COLO668 (cell line): ENCODE measurements around the gene DHRS12.

ENCODE experiments used
- DNase-seq: peaks from one replicate; lab custom pipeline; 2025; ENCODE audit not compliant: unreplicated experiment; lab: John Stamatoyannopoulos, UW

DHRS12 gene

DNA sequence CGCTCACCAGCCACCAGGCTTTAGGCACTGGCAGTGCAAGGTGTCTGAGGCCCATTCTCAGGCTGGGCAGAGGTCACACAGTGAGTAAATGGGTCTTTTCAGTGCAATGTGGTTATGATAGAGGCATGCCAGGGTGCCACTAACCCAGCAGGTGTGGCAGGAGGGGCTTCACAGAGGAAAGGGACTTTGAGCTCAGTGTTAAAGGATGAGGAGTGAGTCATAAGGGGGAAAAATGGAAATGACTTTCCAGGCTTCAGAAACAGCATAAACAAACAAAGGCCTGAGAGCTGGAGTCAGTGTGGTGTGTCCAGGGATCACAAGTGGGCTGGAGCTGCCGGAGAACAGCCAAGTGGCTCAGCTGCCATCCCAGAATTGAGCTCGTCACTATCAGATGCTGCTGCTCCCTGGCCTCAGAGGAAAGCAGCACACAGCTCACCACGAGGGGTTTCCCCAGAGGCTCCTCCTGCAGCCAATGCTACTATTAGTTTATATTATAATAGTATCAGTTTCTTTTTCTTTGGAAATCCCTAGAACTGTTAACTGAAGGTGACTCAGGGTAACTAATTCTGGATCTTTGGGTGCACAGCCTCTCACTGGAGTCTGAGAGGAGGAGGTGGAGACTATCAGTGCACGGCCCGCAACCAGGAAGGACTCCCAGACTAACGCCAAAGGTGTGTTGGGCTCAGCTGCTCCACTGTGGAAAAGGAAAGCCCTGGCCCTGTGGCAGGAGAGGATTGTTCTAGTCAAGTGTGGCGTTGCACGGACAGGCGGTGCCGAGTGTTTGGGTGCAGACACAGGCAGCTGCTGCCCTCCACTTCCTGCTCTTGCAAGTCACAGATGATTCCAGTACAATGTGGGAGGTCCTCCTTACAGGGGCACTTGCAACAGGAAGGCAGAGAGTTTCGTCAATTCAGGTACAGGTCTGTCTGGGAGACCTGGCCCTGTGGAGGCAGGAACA is 39.5 kb downstream of the DHRS12 start:
- DNase-seq: peak; percentile 98

DNA sequence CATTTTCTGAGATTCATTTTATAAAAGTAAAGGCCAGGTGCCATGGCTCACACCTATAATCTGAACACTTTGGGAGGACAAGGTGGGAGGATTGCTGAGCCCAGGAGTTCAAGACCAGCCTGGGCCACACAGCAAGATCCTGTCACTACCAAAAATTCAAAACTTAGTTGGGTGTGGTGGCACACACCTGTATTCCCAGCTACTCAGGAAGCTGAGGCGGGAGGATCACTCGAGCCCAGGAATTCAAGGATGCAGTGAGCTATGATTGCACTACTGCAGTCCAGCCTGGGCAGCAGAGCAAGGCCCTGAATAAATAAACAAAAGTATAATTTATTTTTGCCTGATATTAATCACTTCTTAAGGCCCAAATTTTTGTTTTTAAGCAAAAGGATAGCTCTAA is 40.5 kb downstream of the DHRS12 start:
- DNase-seq: no peak

DNA sequence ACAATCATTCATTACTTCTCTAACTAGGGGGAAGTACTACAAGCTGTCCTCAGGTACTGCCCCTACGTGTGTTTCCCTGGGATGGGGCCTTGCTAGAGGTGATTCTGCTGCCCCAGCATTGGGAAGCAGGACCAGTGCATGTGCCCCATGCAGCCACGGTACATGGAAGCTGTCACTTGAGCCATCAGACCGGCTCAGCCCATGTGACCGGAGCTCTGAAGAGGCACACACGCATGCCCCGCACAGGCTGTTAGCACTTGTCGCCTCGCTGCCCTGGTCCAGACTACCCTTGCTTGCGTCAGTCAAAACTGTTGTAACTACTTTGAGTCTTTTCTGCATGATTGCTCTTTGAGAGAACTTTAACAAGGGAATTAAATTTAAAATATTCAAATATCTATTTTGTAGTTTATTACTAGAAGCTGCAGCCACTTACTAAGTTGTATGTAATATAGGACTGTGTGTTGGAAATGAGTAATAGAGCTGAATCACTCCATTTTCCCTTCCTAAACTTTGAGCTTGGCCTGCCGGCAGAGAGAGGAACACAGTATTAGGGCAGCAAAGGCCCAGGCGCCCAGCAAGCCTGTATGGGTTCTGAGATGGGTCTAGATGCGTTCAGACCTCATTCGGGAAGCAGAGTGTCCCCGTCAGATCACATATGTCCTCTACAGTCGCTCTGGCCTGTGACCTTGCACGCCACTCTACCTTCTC is 42.2 kb downstream of the DHRS12 start:
- no peak for DNase-seq

DNA sequence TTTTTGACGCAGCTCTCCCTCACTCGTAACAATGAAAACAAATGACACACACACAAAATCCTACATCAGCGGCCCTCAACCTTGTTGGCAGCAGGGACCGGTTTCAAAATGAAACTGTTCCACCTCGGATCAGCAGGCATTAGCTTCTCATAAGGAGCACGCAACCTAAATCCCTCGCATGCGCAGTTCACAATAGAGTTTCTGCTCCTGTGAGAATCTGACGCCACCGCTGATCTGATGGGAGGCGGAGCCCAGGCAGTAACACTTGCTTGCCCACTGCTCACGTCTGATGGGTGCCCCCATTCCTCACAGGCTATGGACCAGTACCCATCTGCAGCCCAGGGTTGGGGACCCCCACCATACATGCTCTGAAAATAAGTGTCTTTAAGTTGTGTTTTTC is 43.4 kb downstream of the DHRS12 start:
- DNase-seq: no peak

DNA sequence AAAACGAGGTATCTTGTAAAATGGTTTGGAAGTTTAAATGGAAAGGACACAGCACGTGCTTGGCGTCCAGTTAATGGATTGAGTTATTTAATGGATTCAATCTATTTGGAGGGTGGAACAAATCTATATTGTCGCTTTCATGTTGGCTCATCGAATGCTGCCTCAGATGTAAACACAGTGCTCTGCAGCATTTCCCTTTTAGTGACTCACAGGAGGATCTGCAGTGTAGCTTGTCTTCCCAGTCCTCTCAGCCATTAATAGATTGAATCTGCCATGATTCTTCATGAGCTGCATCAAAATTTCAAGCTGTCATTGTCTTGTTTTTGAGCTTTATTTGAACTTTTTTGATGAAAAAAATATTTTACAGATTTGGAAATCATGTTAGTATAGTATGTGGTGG is 44.7 kb downstream of the DHRS12 start:
- no peak for DNase-seq

DNA sequence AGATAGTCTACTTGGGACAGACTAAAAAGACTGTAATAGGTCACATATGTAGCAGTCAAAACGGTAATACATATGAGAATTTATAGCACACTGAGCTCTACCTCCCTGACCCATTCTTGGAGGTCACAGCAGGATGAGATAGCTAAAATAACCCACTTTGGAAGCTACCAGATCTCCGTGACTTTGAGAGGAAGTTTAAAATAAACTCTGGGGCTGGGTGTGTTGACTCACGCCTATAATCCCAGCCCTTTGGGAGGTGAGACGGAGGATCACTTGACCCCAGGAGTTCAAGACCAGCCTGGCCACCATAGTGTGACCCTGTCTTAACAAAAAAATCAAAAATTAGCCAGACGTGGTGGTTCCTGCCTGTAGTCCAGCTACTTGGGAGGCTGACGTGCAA is 45.3 kb downstream of the DHRS12 start:
- no peak for DNase-seq

DNA sequence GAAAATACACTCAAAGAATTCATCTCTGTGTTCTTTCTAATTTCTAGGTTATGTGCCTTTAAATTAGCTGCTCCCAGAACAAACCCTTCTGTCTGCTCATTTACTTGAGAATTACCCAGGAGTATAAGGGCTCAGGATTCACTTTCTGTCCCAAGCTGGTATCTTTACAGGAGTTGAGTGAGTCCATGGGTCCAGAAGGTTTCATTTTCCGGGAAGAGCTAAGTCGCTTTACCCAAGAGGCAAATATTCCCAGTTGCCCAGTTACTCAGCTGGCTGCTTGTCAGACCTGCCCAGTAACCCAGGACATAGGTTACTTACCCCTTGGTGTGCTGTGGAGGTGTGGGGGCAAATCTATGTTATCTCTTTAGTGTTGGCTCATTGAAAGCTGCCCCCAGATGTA is 47.3 kb downstream of the DHRS12 start:
- no peak for DNase-seq

DNA sequence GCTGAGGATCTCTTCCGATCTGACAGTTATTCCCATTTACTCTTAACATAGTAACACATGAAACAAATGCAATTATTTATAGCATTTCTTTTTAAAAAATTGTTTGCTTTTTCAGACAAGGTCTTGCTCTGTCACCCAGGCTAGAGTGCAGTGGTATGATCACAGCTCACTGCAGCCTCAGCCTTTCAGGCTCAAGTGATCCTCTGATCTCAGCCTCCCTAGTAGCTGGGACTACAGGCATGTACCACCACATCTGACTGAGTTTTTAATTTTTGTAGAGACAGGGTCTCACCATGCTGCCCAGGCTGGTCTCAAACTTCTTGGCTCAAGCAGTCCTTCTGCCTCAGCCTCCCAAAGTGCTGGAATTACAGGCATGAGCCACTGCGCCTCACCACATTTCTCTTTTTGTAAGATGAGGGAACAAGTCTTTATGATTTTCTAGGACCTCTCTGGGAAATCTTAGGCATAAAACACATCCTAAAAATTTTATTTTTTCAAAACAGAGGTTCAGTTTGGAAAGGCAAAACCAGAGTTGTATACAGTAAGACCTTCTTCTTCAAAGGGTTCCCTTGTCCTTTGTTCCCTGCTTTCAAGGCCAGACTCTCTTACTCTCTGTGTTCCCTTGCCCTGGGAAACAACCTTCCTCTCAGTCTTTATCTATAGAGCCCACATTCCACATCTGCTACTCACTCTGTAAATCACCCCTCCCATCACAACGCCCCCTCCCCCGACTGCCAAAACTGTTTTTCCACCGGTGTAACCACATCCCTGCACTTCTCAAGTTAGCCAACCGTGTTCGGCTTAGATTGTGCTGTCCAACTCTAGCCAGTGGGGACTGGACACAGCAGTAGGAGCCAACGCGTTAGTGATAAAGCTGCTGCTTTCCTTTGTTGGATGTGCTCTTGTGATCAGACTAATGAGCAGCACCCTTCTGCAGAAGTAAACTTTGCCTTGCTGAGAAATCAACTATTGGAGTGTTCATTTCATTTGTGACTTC is 56.2 kb downstream of the DHRS12 start:
- no peak for DNase-seq

DNA sequence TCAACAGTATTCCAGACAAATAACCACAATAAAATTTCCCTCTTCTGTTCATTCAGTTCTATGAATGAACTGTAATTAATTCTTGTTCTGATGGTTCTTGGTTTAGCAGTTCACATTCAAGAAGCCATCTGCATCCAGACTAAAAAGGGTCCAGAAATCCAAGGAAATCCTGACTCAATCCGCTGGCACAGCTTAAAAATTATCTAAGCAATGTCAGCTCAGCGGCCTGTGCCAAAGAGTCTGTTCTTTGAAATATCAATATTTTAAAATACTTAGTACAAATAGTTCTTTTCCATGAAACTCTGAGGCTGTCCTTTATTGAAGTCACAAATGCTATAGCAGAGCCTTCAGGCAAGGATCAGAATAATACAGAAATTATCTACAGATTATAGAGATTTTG is 57.2 kb downstream of the DHRS12 start:
- no peak for DNase-seq

DNA sequence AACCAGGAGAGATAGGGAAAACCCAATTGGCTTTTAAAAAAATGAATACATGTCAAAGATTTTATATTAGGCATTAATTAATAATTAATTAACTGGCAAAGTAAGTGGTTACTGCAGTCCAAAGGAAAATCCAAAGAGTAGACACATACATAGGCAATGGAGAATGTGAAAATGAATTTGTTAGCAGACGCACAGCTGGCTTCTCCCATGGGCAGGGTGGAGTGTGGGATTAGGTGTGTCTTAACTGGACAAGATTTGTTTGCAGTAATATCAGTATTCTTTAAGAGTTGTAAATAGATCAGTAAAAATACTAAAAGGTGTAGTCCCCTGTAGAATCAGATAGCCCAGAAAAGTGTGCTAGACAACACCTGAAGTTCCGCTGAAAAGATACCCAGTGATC is 58.7 kb downstream of the DHRS12 start:
- no peak for DNase-seq

DNA sequence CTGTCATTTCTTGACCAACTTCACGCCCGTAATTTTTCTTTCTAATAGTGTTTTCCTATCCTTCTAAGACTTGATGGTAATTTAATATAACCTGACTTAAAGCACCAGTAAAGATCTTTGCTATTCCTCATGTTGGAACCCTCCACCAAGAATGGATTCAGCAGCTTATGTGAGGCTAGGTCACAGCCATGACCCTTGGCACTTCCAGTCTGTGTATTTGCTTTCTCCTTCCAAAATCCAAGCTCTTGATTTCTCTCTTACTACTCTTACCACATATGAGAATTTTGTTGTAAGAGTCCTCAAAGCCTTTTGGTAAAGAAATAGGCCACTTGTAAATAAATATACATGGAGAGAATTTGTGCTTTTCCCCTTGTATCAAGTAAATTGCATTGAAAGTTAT is 61.4 kb downstream of the DHRS12 start:
- DNase-seq: no peak

DNA sequence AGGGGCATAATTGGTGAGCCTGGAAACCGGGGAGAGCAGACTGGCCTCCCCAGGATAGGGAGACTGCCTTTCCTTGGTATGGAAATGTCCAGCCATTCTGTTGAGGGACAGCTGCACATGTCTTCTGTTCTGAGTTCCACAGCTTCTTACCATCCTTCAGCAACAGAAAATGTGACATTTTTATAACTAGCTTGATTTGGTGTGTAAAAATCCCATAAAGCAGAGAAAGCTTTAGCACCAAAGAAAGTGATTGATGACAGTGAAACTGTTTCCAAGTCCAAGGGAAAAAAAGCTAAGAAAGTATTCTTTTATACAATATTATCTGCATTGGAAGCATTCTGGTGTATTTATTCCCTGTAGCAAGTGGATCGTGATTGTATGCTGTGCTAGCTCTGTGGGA is 61.9 kb downstream of the DHRS12 start:
- no peak for DNase-seq

DNA sequence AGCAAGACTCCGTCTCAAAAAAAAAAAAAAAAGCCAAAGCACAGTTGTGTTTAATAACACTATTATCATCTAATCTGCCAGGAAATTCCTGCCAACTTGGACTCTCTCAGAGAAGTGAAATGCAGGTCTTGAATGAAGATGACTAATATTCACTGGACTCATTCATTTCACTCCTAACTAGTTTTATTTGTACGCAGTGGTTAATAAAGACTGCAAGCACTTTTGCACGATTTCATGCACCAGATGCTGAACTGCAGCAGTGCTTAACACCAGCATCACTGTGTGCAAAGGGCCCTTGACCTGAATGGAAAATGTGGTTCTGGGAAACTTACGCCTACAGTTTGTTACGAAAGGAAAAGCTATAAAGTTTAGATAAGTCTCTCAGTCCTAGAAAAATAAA is 63.3 kb downstream of the DHRS12 start:
- DNase-seq: no peak

DNA sequence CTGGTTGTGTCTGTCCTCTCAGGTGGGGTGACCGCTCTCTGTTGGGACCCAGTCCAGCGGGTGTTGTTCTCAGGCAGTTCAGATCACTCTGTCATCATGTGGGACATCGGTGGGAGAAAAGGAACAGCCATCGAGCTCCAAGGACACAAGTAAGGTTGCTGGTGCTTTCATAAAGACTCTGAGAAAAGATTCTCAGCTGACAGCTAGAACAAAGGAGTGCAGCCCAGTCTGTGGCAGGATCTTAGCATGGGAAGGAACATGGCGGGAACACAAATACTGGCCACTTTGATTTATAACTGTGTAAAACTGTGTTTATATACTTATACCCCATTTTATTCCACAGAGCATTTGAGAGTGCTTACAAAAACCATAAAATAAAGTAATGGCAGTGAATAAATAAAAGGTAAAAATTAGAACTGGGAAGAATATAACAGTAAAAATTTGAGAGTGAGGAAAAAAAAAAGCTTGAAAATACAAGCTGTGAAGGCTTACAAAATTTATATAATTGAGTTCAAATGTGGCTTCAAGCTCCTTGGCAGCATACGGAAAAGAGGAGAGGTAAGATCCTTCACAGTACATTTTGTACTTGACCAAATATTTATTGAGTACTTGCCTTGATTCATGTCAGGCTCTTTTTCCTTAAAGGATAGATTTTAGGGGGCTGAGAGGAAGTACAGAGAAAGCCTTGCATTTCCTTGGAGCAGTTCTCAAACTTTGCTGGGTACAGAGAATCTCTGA is 64.8 kb downstream of the DHRS12 start:
- no peak for DNase-seq

DNA sequence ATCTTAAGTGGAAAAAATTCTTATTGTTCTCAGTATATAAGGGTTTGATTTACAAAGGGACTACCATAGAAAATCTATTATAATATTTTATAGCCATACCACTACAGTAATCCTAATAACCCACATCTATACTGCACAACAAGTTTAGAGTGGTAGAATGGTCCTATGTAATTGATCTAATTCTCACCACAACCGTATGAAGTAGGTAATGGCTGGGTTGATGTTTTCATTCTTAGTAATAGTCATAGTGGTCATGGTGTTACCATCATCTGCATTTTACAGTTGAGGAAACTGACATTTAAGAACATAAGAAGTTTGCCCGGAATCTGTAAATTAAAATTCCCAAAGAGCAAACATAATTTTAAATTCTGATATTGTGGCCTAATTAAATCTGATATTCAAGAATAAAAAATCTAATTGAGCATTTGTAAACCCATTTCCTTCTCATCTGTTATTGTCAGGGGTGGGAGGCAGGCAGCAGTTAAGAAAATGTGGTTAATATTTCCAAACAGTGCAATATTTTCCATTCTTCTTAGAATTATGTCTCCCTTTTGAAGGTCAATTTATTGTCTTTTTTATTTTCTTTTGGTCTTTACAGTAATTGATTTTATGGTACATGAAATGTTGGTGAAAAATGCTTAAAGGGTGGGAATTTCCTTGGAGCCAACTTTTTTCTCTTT is 65.6 kb downstream of the DHRS12 start:
- no peak for DNase-seq

DNA sequence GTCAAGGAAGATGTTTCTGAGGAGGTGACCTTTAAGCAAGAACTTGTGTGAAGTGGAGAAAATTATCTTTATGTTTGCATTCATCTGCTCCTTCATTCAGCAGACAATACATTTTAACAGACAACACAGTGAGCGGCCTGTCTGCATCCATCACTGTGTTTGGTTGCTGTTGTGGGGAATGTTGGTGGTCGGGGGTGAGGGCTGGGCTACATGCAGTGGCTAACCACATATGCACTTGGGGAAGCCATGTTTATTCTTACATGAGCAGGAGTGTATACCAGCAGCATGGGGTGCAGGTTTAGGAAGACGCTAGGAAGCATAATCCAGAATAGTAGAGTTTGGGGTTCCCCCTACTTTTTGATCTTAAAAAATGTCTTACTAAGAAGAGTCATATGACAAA is 66.4 kb downstream of the DHRS12 start:
- no peak for DNase-seq

DNA sequence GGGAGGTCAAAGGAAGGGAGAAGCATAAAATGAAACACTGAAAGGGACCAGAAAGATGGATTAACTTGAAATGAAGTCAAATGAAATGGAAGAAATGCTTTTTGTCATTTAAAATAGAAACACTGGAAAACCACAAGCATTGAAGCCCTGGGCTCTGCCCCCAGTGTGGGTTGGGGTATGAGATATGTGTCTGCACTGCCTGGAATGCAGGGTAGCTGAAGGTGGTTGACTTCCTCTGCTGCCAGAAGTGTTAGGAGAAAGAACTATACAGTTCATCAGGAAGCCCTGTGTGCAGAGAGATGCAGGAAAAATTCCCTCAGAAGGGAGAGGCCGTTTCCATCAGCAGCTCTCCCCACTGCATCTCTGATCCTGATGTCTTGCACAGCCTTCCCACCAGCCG is 69.2 kb downstream of the DHRS12 start:
- DNase-seq: no peak

DNA sequence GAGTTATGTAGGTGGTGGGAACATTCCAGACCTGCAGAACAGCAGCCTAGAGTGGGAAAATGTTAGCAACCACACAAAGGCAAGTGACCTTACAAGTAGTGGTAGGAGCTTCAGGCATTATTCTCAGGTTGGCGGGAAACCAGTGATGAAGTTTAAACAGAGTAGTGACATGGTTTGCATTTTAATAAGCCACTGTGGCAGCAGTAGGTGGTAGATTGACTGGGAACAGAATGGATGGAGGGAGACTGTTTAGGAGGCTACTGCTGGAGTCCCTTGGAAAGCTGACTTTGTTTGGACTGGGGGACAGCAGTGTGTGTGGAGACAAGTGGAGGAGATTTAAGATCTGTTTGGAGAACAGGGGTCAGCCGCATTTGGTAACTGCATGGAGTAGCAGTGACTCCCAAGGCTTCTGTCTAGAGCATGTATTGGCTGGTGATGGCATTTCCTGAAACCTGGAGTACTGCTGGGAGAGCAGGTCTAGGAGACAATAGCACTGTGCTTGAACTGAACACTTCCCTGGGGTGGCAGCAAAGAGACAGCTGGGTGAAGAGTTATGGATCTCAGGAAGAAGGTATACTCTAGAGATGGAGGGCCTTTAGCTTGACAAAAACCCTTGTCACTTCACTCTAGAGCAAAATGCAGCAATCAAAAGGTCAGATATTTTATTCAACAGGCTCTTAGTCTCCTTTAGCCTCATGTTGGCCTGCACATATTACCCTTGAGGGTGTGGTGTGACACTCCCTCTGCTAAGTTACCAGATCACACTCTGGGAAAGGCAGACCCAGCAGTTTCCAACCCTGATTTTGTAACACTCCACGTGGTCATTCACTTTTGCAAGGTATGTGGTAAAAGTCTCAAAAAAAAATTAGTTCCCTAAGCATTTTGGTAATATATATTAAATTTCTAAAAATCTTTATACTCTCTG is 70.3 kb downstream of the DHRS12 start:
- DNase-seq: no peak

DNA sequence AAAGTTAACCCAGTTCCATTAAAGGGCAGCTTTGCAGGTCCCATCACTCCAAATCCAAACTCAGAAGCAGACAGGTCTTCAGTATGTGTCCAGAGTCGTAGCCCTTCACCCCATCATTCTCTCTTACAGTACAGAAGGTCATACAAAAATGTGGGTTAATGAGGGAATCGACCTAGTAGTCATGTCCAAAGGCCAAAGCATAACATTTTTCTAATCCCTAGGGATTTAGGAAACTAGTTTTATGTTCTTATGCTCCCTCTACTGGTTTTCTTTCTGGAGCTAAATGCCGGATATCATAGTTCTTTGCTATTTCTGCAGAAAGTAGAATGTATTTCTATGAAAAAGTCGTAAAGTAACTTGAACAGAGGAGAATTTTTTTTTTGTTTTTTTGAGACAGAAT is 72.2 kb downstream of the DHRS12 start:
- no peak for DNase-seq
